ENCODE measurements around the gene DGLUCY. TPM values are rescaled to one million over a fixed set of nuclear protein-coding genes. Genes with fewer than 3 reads are reported as not detected.
"Not testable (repeated sequence)": the region's sequence is repeated elsewhere in the genome, so short reads cannot be mapped to it uniquely, and the experiment has no call there.

DGLUCY gene
- total RNA-seq, 1 donor = 45.6 TPM

DNA sequence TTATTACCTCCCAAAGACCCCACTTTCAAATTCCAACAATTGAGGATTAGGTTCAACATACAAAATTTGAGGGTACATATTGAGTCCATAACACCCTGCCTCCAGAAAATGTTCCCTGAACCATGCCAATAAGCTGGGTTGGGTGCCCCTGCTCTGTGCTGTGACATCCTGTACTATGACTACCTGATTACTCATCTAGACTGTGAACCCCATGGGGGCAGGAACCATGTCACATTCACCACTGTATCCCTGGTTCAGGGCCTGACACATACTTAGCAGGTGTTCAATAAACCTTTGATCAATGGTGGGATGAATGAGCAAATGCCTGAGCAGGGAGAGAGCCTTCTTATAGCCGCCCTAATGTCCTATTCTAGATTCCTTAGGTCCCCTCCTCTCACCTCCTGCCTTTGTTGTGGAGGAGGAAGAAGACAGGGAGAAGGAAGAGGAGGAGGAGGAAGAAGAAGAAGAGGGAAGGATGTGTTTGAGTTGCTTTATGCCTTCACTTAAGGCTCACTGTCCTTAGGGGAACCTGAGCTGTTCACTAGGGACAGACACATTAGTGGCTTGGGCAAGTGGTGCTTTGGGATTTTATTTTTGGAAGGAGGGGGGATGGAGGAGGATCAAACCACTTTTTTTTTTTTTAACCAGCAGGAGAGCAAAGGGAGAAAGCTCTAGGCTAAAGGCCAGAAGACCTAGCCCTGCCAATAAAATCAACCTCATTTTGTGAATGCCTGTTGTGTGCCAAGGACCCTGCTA, 109.3 kb downstream of the DGLUCY start:
- peak; percentile 49 for DNase-seq (ENCODE audit: insufficient read length, low spot score, missing footprints)

DNA sequence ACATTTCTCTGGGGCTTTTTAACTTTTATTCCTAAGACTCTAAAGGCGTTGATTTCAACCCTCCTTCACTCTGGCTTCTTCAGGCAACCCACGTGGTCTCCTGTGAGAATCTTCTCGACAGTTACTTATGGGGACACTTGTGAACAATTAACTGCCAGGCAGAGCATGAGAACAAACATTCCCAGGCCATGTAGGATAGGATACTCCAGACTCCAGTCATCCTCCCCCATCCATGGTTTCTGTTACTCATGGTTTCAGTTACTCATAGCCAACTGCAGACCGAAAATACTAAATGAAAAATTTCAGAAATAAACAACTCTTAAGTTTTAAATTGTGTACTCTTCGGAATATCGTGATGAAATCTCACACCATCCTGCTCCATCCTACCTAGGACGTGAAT, 111.2 kb downstream of the DGLUCY start:
- TF ChIP-seq, protein P1, sequence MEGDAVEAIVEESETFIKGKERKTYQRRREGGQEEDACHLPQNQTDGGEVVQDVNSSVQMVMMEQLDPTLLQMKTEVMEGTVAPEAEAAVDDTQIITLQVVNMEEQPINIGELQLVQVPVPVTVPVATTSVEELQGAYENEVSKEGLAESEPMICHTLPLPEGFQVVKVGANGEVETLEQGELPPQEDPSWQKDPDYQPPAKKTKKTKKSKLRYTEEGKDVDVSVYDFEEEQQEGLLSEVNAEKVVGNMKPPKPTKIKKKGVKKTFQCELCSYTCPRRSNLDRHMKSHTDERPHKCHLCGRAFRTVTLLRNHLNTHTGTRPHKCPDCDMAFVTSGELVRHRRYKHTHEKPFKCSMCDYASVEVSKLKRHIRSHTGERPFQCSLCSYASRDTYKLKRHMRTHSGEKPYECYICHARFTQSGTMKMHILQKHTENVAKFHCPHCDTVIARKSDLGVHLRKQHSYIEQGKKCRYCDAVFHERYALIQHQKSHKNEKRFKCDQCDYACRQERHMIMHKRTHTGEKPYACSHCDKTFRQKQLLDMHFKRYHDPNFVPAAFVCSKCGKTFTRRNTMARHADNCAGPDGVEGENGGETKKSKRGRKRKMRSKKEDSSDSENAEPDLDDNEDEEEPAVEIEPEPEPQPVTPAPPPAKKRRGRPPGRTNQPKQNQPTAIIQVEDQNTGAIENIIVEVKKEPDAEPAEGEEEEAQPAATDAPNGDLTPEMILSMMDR (IDR thresholded peaks at IDR 0.05; ENCODE audit: extremely low read depth, low read depth, low read length) = no peak
- H3K36me3 ChIP-seq (ENCODE audit: insufficient read depth, low read length) = no peaks in the 10 kb centered on the region
- peak overlapping the region; percentile 49 for H3K4me2 ChIP-seq (ENCODE audit: insufficient read depth, low read length)
- H3K79me2 ChIP-seq (ENCODE audit: insufficient read depth, low read length) = no peaks in the 10 kb centered on the region
- peak overlapping the region; percentile 77 for H3K27ac ChIP-seq (ENCODE audit: low read depth, low read length)
- H4K20me1 ChIP-seq (ENCODE audit: insufficient read depth, low read length) = no peaks in the 10 kb centered on the region
- no peaks in the 10 kb centered on the region for H3K9me3 ChIP-seq (ENCODE audit: low read depth, low read length)
- peak overlapping the region; percentile 33 for H3K4me3 ChIP-seq (ENCODE audit: insufficient read depth, low read length)
- peak; percentile 95 for DNase-seq (ENCODE audit: insufficient read length, low spot score, missing footprints)
- no peaks in the 10 kb centered on the region for H3K27me3 ChIP-seq (ENCODE audit: insufficient read depth, low read length)
- peaks cover 39% of the 10 kb centered on the region for H3K4me1 ChIP-seq (ENCODE audit: insufficient read depth, low read length)
- H2AFZ ChIP-seq (ENCODE audit: low read length) = peak overlapping the region; percentile 25

More for the DNA sequence above, 109.3 kb downstream of the DGLUCY start:
- Histone ChIP-seq H2AFZ (ENCODE audit: low read length) (no peak overlapping the region), H3K27ac (ENCODE audit: low read depth, low read length) (no peak overlapping the region), H4K20me1 (ENCODE audit: insufficient read depth, low read length) (no peaks in the 10 kb centered on the region), H3K4me3 (ENCODE audit: insufficient read depth, low read length) (no peak overlapping the region), H3K79me2 (ENCODE audit: insufficient read depth, low read length) (no peaks in the 10 kb centered on the region), H3K9me3 (ENCODE audit: low read depth, low read length) (no peaks in the 10 kb centered on the region), H3K4me1 (ENCODE audit: insufficient read depth, low read length) (peaks cover 21% of the 10 kb centered on the region), H3K36me3 (ENCODE audit: insufficient read depth, low read length) (no peaks in the 10 kb centered on the region), H3K4me2 (ENCODE audit: insufficient read depth, low read length) (no peak overlapping the region), H3K27me3 (ENCODE audit: insufficient read depth, low read length) (no peaks in the 10 kb centered on the region)
- TF ChIP-seq, protein P1 (IDR thresholded peaks at IDR 0.05; ENCODE audit: extremely low read depth, low read depth, low read length) = no peak

DNA sequence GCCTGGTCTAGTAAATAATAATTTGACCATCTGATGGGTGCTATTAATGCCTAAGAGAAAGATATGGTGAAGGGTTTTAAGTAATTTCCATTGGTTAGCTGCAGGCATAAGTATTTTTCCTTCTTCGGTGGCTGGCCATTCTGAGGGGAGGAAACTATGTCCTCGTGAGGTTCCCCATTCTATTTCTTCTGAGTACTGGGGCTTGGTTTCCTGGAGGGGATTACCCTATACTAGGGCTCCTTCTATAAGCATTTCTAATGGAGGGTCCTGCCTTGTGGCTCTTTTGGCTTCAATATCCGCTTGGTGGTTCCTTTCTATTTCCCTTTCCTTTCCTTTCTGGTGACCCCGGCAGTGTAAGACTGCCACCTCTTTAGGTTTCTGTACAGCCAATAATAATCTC, 112.5 kb downstream of the DGLUCY start:
- peaks cover 49% of the 10 kb centered on the region for H3K4me1 ChIP-seq (ENCODE audit: insufficient read depth, low read length)
- H3K79me2 ChIP-seq (ENCODE audit: insufficient read depth, low read length); H3K36me3 ChIP-seq (ENCODE audit: insufficient read depth, low read length); H3K27ac ChIP-seq (ENCODE audit: low read depth, low read length); H3K4me2 ChIP-seq (ENCODE audit: insufficient read depth, low read length); H3K4me3 ChIP-seq (ENCODE audit: insufficient read depth, low read length); H2AFZ ChIP-seq (ENCODE audit: low read length); H3K27me3 ChIP-seq (ENCODE audit: insufficient read depth, low read length); H3K9me3 ChIP-seq (ENCODE audit: low read depth, low read length); H4K20me1 ChIP-seq (ENCODE audit: insufficient read depth, low read length); DNase-seq (ENCODE audit: insufficient read length, low spot score, missing footprints): not testable (repeated sequence)

DNA sequence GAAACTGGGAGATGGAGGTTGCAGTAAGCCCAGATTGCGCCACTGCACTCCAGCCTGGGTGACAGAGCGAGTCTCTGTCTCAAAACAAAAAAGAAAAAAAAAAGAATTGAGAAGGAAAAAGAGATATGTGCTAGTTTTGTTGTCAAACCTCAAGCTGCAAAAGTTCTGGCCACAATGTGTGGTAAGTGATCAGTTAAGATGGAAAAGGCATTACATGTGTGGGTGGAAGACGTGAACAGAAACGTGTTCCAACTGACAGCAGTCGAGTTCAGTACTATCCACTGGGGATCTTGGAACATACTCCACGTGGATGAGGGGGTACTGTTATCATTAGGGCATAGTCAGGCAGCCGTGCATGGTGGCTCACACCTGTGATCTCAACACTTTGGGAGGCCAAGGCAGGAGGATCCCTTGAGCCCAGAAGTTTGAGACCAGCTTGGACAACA, 113.3 kb downstream of the DGLUCY start:
- Histone ChIP-seq H3K4me2 (ENCODE audit: insufficient read depth, low read length) (no peak overlapping the region), H2AFZ (ENCODE audit: low read length) (no peak overlapping the region), H4K20me1 (ENCODE audit: insufficient read depth, low read length) (no peaks in the 10 kb centered on the region), H3K27me3 (ENCODE audit: insufficient read depth, low read length) (no peaks in the 10 kb centered on the region), H3K27ac (ENCODE audit: low read depth, low read length) (peak overlapping the region; percentile 74), H3K4me1 (ENCODE audit: insufficient read depth, low read length) (peaks cover 49% of the 10 kb centered on the region), H3K9me3 (ENCODE audit: low read depth, low read length) (no peaks in the 10 kb centered on the region), H3K36me3 (ENCODE audit: insufficient read depth, low read length) (peaks cover 3% of the 10 kb centered on the region), H3K4me3 (ENCODE audit: insufficient read depth, low read length) (no peak overlapping the region), H3K79me2 (ENCODE audit: insufficient read depth, low read length) (no peaks in the 10 kb centered on the region)
- TF ChIP-seq, protein P1 (IDR thresholded peaks at IDR 0.05; ENCODE audit: extremely low read depth, low read depth, low read length) = no peak
- no peak for DNase-seq (ENCODE audit: insufficient read length, low spot score, missing footprints)

All from osteoblast (primary cell).